HFFc6 (cell line): ENCODE data around the gene ARHGAP26. TPM values are rescaled to one million over a fixed set of nuclear protein-coding genes. Genes with fewer than 3 reads are reported as not detected.
"Not testable (repeated sequence)": the region's sequence is repeated elsewhere in the genome, so short reads cannot be mapped to it uniquely, and the experiment has no call there.

ENCODE experiments used
- DNase-seq: peaks from one replicate; pipeline ENCODE4 v3.0.0-alpha.2; 2018
- H3K27ac Mint-ChIP-seq: 2 replicates; pipeline ENCODE4 v1.8.0; 2020; ENCODE audit warnings: mild to moderate bottlenecking, mixed read lengths
- H3K27me3 Mint-ChIP-seq: 2 replicates; pipeline ENCODE4 v1.8.0; 2021; ENCODE audit warnings: mild to moderate bottlenecking, moderate library complexity, mixed read lengths; ENCODE audit not compliant: insufficient read depth
- H3K36me3 Mint-ChIP-seq: 2 replicates; pipeline ENCODE4 v1.8.0; 2021; ENCODE audit warnings: low read depth, mixed read lengths
- H3K4me1 Mint-ChIP-seq: 2 replicates; pipeline ENCODE4 v1.8.0; 2020; ENCODE audit warnings: low read depth, mixed read lengths
- H3K4me3 Mint-ChIP-seq: 2 replicates; pipeline ENCODE4 v1.8.0; 2020; ENCODE audit warnings: mild to moderate bottlenecking, moderate library complexity, mixed read lengths
- H3K9me3 Mint-ChIP-seq: 2 replicates; pipeline ENCODE4 v1.8.0; 2020; ENCODE audit warnings: mild to moderate bottlenecking, mixed read lengths
- total RNA-seq, 6 experiments: library from RNA; stranded (reverse); fragmentation: NEBNext Ultra II Directional; extraction: Animal tissue kit (Norgen Biotek cat#: 25700); gene quantifications; 2 replicates in 1 of 6; 3 replicates in 5 of 6; pipeline ENCODE4 v1.2.3, GENCODE V29; 2021
- TF ChIP-seq, protein P1 (sequence below): fragments of 200-600 bp; sonication (generic); IDR thresholded peaks from 2 replicates; pipeline ENCODE4 v1.5.0; 2021; ENCODE audit warnings: antibody characterized with exemption, mild to moderate bottlenecking

ARHGAP26 gene
- total RNA-seq, 6 experiments from 2014 or later: 2.3 to 3.6 (median 3.1) TPM

DNA sequence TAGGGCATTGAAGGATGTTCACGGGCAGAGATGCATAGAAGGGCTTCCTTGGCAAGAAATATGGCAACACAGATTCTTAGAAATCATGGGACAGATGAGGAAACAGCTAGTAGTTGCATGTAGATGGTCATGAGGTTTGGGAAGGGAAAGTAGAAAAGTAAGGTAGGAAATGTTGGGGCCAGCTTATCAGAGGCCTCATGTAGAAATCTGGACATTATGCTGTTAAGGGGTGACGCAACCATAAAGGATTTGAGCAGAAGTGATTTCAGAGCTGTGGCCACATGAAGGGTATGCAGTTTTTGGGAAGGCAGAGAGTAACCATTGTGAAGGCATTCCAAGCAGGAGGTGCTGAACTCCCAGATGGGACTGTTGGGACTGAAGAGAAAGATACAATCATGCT lies 224.0 kb downstream of the ARHGAP26 start:
- Mint-ChIP-seq H3K4me1 (no peaks in the 10 kb centered on the region), H3K36me3 (peaks cover 10% of the 10 kb centered on the region), H3K27me3 (peaks cover 4% of the 10 kb centered on the region), H3K27ac (no peak overlapping the region), H3K4me3 (no peak overlapping the region), H3K9me3 (peaks cover 8% of the 10 kb centered on the region; the same call in 1 of the 2 replicates)
- DNase-seq: no peak
- TF ChIP-seq, protein P1, sequence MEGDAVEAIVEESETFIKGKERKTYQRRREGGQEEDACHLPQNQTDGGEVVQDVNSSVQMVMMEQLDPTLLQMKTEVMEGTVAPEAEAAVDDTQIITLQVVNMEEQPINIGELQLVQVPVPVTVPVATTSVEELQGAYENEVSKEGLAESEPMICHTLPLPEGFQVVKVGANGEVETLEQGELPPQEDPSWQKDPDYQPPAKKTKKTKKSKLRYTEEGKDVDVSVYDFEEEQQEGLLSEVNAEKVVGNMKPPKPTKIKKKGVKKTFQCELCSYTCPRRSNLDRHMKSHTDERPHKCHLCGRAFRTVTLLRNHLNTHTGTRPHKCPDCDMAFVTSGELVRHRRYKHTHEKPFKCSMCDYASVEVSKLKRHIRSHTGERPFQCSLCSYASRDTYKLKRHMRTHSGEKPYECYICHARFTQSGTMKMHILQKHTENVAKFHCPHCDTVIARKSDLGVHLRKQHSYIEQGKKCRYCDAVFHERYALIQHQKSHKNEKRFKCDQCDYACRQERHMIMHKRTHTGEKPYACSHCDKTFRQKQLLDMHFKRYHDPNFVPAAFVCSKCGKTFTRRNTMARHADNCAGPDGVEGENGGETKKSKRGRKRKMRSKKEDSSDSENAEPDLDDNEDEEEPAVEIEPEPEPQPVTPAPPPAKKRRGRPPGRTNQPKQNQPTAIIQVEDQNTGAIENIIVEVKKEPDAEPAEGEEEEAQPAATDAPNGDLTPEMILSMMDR: no peak

DNA sequence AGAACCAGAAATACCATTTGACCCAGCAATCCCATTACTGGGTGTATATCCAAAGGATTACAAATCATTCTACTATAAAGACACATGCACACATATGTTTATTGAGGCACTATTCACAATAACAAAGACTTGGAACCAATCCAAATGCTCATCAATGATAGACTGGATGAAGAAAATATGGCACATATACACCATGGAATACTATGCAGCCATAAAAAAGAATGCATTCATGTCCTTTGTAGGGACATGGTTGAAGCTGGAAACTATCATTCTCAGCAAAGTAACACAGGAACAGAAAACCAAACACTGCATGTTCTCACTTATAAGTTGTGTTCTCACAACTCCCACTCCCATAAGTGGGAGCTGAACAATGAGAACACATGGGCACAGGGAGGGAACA lies 225.4 kb downstream of the ARHGAP26 start:
- not testable (repeated sequence) for H3K27me3 Mint-ChIP-seq, H3K36me3 Mint-ChIP-seq, H3K27ac Mint-ChIP-seq, H3K9me3 Mint-ChIP-seq, H3K4me3 Mint-ChIP-seq, DNase-seq, H3K4me1 Mint-ChIP-seq

DNA sequence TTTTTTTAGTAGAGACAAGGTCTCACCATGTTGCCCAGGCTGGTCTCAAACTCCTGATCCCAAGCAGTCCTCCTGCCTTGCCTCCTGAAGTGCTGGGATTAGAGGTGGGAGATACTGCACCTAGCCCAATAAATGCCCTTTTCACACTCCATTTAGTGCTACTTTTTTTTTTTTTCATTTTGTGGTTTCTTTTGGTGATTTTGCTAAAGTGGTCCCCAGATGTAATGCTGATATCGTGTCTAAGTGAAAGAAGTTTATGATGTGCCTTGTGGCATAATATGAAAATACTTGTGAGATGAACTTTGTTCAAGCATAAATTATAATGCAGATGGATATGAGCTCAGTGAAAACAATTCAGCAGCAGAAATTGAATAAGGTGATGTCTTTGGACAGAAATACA lies 227.4 kb downstream of the ARHGAP26 start:
- Mint-ChIP-seq H3K4me1 (peaks cover 16% of the 10 kb centered on the region), H3K4me3 (no peak overlapping the region), H3K27ac (no peak overlapping the region), H3K9me3 (no peaks in the 10 kb centered on the region), H3K27me3 (peaks cover 4% of the 10 kb centered on the region; the same call in 1 of the 2 replicates), H3K36me3 (no peaks in the 10 kb centered on the region)
- TF ChIP-seq, protein P1: no peak
- DNase-seq: no peak

DNA sequence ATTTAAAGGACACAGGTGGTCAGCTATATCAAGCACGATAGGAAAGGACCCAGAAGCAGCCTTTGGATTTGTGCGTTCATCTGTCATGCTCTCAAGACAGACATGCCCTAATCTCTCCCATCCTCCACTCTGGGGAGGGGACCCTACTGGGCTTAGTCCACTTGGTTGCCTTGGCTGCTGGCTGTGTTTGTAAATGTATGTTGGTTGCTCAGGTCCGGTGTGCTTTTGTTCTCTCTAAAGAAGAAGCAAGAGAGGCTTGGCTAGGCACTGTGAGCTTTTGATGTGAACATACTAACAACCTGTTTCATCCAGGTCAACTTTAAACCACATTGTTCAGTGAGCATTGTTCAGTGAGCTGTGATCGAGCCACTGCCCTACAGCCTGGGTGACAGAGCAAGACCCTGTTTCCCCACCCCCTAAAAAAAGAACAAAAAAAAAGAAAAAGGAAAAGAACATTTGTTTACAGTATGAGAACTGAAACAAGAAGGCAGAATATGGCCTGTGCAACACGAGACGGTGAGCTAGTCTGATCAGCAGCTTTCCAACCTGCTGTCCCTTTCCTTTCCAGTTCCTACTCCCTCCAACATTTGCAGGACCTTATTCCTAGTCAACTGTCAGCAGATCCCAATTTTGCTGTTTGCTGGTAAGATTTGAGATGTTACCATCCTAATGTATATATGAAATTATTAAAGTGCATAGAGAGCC lies 228.3 kb downstream of the ARHGAP26 start:
- Mint-ChIP-seq H3K4me1 (peaks cover 25% of the 10 kb centered on the region), H3K4me3 (no peak overlapping the region), H3K27ac (no peak overlapping the region), H3K36me3 (no peaks in the 10 kb centered on the region), H3K27me3 (peaks cover 4% of the 10 kb centered on the region; the same call in 1 of the 2 replicates), H3K9me3 (no peaks in the 10 kb centered on the region)
- DNase-seq: no peak
- TF ChIP-seq, protein P1: no peak

DNA sequence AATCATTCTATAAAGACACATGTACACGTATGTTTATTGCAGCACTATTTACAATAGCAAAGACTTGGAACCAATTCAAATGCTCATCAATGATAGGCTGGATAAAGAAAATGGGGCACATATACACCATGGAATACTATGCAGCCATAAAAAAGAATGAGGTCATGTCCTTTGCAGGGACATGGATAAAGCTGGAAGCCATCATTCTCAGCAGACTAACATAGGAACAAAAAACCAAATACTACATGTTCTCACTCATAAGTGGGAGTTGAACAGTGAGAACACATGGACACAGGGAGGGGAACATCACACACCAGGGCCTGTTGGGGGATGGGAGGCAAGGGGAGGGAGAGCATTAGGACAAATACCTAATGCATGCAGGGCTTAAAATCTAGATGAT lies 230.4 kb downstream of the ARHGAP26 start:
- H3K9me3 Mint-ChIP-seq, H3K36me3 Mint-ChIP-seq, DNase-seq, H3K27me3 Mint-ChIP-seq, H3K27ac Mint-ChIP-seq, H3K4me3 Mint-ChIP-seq: not testable (repeated sequence)
- peaks cover 28% of the 10 kb centered on the region for H3K4me1 Mint-ChIP-seq

DNA sequence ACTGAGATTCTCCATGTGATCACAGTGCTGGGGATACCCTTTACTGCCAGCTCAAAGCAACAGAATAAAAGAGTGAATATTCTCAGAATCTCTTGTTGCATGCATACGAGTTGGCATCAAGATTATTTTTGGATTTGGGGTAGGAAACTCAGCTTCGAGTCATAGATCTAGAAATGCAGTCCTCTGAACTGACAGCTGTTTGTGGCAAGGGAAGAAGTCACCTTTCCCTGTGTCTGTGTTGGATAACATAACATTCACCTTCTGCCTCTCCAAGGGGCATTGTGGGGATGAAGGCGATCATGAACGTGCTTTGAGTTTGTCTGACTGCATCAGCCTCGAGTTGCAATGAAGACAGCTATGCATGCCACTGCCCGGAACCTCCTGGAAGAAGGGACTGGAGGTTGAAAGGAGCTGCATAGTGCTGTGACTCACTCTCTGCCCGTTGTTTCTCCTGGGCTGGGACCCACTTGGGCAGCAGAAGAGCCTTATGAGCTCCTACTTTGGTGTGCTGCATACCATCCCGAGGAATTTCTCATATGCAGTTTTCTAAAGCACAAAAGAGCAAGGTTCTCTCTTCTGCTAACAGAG lies 231.7 kb downstream of the ARHGAP26 start:
- peak; percentile 75 for DNase-seq
- TF ChIP-seq, protein P1: no peak
- Mint-ChIP-seq H3K36me3 (no peaks in the 10 kb centered on the region), H3K9me3 (no peaks in the 10 kb centered on the region), H3K27ac (peak overlapping the region; percentile 90), H3K4me3 (peak overlapping the region; percentile 57), H3K27me3 (peaks cover 4% of the 10 kb centered on the region; the same call in 1 of the 2 replicates), H3K4me1 (peaks cover 34% of the 10 kb centered on the region)
